PC-3 (cell line): Measurements from ENCODE around the gene TCL1B. TPM values are rescaled to one million over a fixed set of nuclear protein-coding genes. Genes with fewer than 3 reads are reported as not detected.

ENCODE experiments used
- ATAC-seq: fragments of 200-7000 bp; cut with Tn5 transposase; 2 replicates; pipeline ENCODE4 v1.9.1; 2020; ENCODE audit warnings: mild to moderate bottlenecking, moderate library complexity
- BruUV-seq: library from RNA; stranded (reverse); fragments of 400-500 nt; replicated peaks from 2 replicates; lab custom pipeline; 2021; lab: Mats Ljungman, UMichigan
- CTCF ChIA-PET: fragments of 300-600 bp; sonication (Branson Sonifier 250); formaldehyde crosslinking; loops from one replicate; lab custom pipeline; 2022; ENCODE audit warnings: antibody characterized with exemption; lab: Charles Lee
- POLR2A ChIA-PET: fragments of 300-600 bp; sonication (Branson Sonifier 250); formaldehyde crosslinking; loops from one replicate; lab custom pipeline; 2022; ENCODE audit warnings: antibody characterized with exemption; ENCODE audit not compliant: unreplicated experiment; lab: Charles Lee
- DNase-seq: peaks from one replicate; pipeline ENCODE4 v3.0.0-alpha.2; 2015
- H2AFZ ChIP-seq: fragments of 300-600 bp; sonication (generic); 2 replicates; pipeline ENCODE4 v1.6.0; 2016; ENCODE audit warnings: antibody characterized with exemption, low read length
- H3F3A ChIP-seq: fragments of 300-600 bp; sonication (generic); one replicate; pipeline ENCODE4 v1.6.0; 2017; ENCODE audit warnings: antibody characterized with exemption, low read length, control low read depth, mild to moderate bottlenecking; ENCODE audit not compliant: unreplicated experiment
- H3K27ac ChIP-seq: fragments of 300-600 bp; sonication (generic); 2 replicates; pipeline ENCODE4 v1.5.1; 2016; ENCODE audit warnings: mild to moderate bottlenecking, low read length
- H3K27me3 ChIP-seq: fragments of 300-600 bp; sonication (generic); 2 replicates; pipeline ENCODE4 v1.6.1; 2016; ENCODE audit warnings: low read length, mixed read lengths
- H3K36me3 ChIP-seq: fragments of 300-600 bp; sonication (generic); 2 replicates; pipeline ENCODE4 v1.6.1; 2016; ENCODE audit warnings: low read depth, mixed run types, low read length, mixed read lengths
- H3K4me1 ChIP-seq: fragments of 300-600 bp; sonication (generic); 2 replicates; pipeline ENCODE4 v1.5.1; 2016; ENCODE audit warnings: low read length; ENCODE audit not compliant: insufficient read depth
- H3K4me2 ChIP-seq: fragments of 300-600 bp; sonication (generic); 2 replicates; pipeline ENCODE4 v1.6.0; 2016; ENCODE audit warnings: low read length
- H3K4me3 ChIP-seq: fragments of 300-600 bp; sonication (generic); 2 replicates; pipeline ENCODE4 v1.5.1; 2016; ENCODE audit warnings: mild to moderate bottlenecking, low read length, mixed read lengths
- H3K79me2 ChIP-seq: fragments of 300-600 bp; sonication (generic); 2 replicates; pipeline ENCODE4 v1.6.1; 2017; ENCODE audit warnings: low read length, mixed read lengths
- H3K9ac ChIP-seq: fragments of 300-600 bp; sonication (generic); 2 replicates; pipeline ENCODE4 v1.6.0; 2016; ENCODE audit warnings: mild to moderate bottlenecking, low read length
- H3K9me2 ChIP-seq: fragments of 300-600 bp; sonication (generic); replicated peaks from 2 replicates; pipeline ENCODE4 v1.6.1; 2016; ENCODE audit warnings: mixed run types, low read length, mixed read lengths
- H3K9me3 ChIP-seq: fragments of 300-600 bp; sonication (generic); 2 replicates; pipeline ENCODE4 v1.6.1; 2016; ENCODE audit warnings: low read length, mixed read lengths
- H4K20me1 ChIP-seq: fragments of 300-600 bp; sonication (generic); 2 replicates; pipeline ENCODE4 v1.6.1; 2016; ENCODE audit warnings: low read length, mixed read lengths
- CTCF ChIP-seq: fragments of 300-600 bp; sonication (generic); conservative IDR thresholded peaks from 2 replicates; pipeline ENCODE4 v1.5.1; 2017; ENCODE audit warnings: antibody characterized with exemption, low read depth, mild to moderate bottlenecking, low read length
- EZH2 ChIP-seq: fragments of 300-600 bp; sonication (generic); IDR thresholded peaks from one replicate; pipeline ENCODE4 v1.6.1; 2017; ENCODE audit warnings: antibody characterized with exemption, mild to moderate bottlenecking, low read length; ENCODE audit not compliant: unreplicated experiment
- EZH2phosphoT487 ChIP-seq: fragments of 300-600 bp; sonication (generic); IDR thresholded peaks from 2 replicates; pipeline ENCODE4 v1.6.1; 2018; ENCODE audit warnings: mild to moderate bottlenecking, antibody characterized with exemption, low read length, borderline replicate concordance
- intact Hi-C: fragments of 100-400 bp; cut with micrococcal nuclease; formaldehyde crosslinking; loops from 2 replicates; pipeline ENCODE4 v1.9.0; 2023
- total RNA-seq: library from RNA; depleted of rRNA; stranded (reverse); fragments of >200 nt; gene quantifications from 2 replicates; pipeline ENCODE4 v1.2.3, GENCODE V29; 2014

TCL1B gene
- total RNA-seq, 1 experiment from 2014 or later, result not detected

- Histone ChIP-seq H3K27me3 (peaks cover 45% of the 10 kb centered on the region), H2AFZ (no peak overlapping the region), H4K20me1 (no peaks in the 10 kb centered on the region), H3K4me3 (no peak overlapping the region), H3K36me3 (no peaks in the 10 kb centered on the region), H3K9ac (no peak overlapping the region), H3K27ac (no peak overlapping the region), H3K9me3 (no peaks in the 10 kb centered on the region), H3F3A (no peaks in the 10 kb centered on the region), H3K9me2 (no peaks in the 10 kb centered on the region), H3K79me2 (no peaks in the 10 kb centered on the region), H3K4me2 (no peak overlapping the region), H3K4me1 (no peaks in the 10 kb centered on the region)
- no peak for TF ChIP-seq CTCF
- no peak for TF ChIP-seq EZH2phosphoT487
- DNase-seq (no peak), ATAC-seq (no peak)
- ChIA-PET CTCF (no interaction called here), POLR2A (interaction anchor here (0.6 kb wide), 1 partner anchor 701 kb away, joined by 5 read pairs; no protein-coding TSS in a partner anchor)
- no TSS peak for BruUV-seq
- intact Hi-C loops, result no loop called here
Measured at GRCh38 chr14:95698287-95698686, 12.1 kb downstream of the TCL1B start.

GRCh38 chr14:95699412-95699811 lies 13.2 kb downstream of the TCL1B start:
- Histone ChIP-seq H3K4me3 (no peak overlapping the region), H3K4me2 (no peak overlapping the region), H3K4me1 (no peaks in the 10 kb centered on the region), H3K36me3 (no peaks in the 10 kb centered on the region), H3K9ac (no peak overlapping the region), H2AFZ (no peak overlapping the region), H3K9me2 (no peaks in the 10 kb centered on the region), H3K79me2 (no peaks in the 10 kb centered on the region), H3F3A (no peaks in the 10 kb centered on the region), H3K27me3 (peaks cover 46% of the 10 kb centered on the region), H4K20me1 (no peaks in the 10 kb centered on the region), H3K9me3 (no peaks in the 10 kb centered on the region), H3K27ac (no peak overlapping the region)
- POLR2A ChIA-PET, result no interaction called here
- ATAC-seq, result no peak
- DNase-seq, result no peak
- no TSS peak for BruUV-seq
- CTCF ChIA-PET, result no interaction called here
- intact Hi-C loops, result no loop called here
- no peak for TF ChIP-seq CTCF
- TF ChIP-seq EZH2, result no peak

- intact Hi-C loops, result no loop called here
- TF ChIP-seq EZH2, result no peak
- H3K27ac ChIP-seq, result no peak overlapping the region
- H3K9me2 ChIP-seq, result no peaks in the 10 kb centered on the region
- BruUV-seq, result no TSS peak
- ATAC-seq, result no peak
- POLR2A ChIA-PET, result no interaction called here
- H3K79me2 ChIP-seq, result no peaks in the 10 kb centered on the region
- DNase-seq, result no peak
- H3K36me3 ChIP-seq, result no peaks in the 10 kb centered on the region
- H3K4me2 ChIP-seq, result no peak overlapping the region
- H3K9ac ChIP-seq, result no peak overlapping the region
- CTCF ChIA-PET, result no interaction called here
- H3K4me1 ChIP-seq, result no peaks in the 10 kb centered on the region
- no peaks in the 10 kb centered on the region for H3F3A ChIP-seq
- H3K9me3 ChIP-seq, result no peaks in the 10 kb centered on the region
- H3K27me3 ChIP-seq, result peaks cover 42% of the 10 kb centered on the region
- H3K4me3 ChIP-seq, result no peak overlapping the region
- H2AFZ ChIP-seq, result no peak overlapping the region
- H4K20me1 ChIP-seq, result no peaks in the 10 kb centered on the region
Measured at GRCh38 chr14:95700221-95700976, 14.2 kb downstream of the TCL1B start.
